IMR-90 (cell line): ENCODE data around the gene MMRN1.

Experiments used
- BHLHE40 ChIP-seq: fragments of 150-350 bp; IDR thresholded peaks from 2 replicates; pipeline ENCODE4 v1.6.1; 2016; ENCODE audit warnings: mild to moderate bottlenecking, low read depth, low read length
- CEBPB ChIP-seq: IDR thresholded peaks from 2 replicates; pipeline ENCODE4 v1.6.1; 2012; ENCODE audit warnings: low read depth, low read length, improper control_type of control experiment
- CHD1 ChIP-seq: IDR thresholded peaks from 2 replicates; pipeline ENCODE4 v1.6.1; 2012; ENCODE audit warnings: low read depth, low read length, improper control_type of control experiment
- CTCF ChIP-seq: conservative IDR thresholded peaks from 2 replicates; pipeline ENCODE4 v1.5.1; 2012; ENCODE audit warnings: mild to moderate bottlenecking, low read depth, low read length, improper control_type of control experiment
- ELK1 ChIP-seq: fragments of 150-350 bp; IDR thresholded peaks from 2 replicates; pipeline ENCODE4 v1.6.1; 2016; ENCODE audit warnings: low read depth, mild to moderate bottlenecking, low read length, moderate library complexity, borderline replicate concordance
- MXI1 ChIP-seq: IDR thresholded peaks from 2 replicates; pipeline ENCODE4 v1.6.1; 2012; ENCODE audit warnings: low read depth, mild to moderate bottlenecking, low read length, moderate library complexity, borderline replicate concordance
- NFE2L2 ChIP-seq: fragments of 150-350 bp; IDR thresholded peaks from 2 replicates; pipeline ENCODE4 v1.6.1; 2016; ENCODE audit warnings: low read depth, mild to moderate bottlenecking, low read length
- POLR2A ChIP-seq: IDR thresholded peaks from 2 replicates; pipeline ENCODE4 v1.6.1; 2012; ENCODE audit warnings: mild to moderate bottlenecking, low read depth, low read length
- RAD21 ChIP-seq: IDR thresholded peaks from 2 replicates; pipeline ENCODE4 v1.6.1; 2012; ENCODE audit warnings: low read length, improper control_type of control experiment
- RCOR1 ChIP-seq: IDR thresholded peaks from 2 replicates; pipeline ENCODE4 v1.6.1; 2012; ENCODE audit warnings: mild to moderate bottlenecking, low read length, improper control_type of control experiment; ENCODE audit not compliant: insufficient replicate concordance
- RFX5 ChIP-seq: IDR thresholded peaks from 2 replicates; pipeline ENCODE4 v1.8.0; 2012; ENCODE audit warnings: low read depth, mild to moderate bottlenecking, low read length, moderate library complexity
- SMC3 ChIP-seq: fragments of 150-350 bp; IDR thresholded peaks from 2 replicates; pipeline ENCODE4 v1.6.1; 2016; ENCODE audit warnings: low read depth, mild to moderate bottlenecking, antibody characterized with exemption, low read length, moderate library complexity
- USF2 ChIP-seq: fragments of 150-350 bp; IDR thresholded peaks from 2 replicates; pipeline ENCODE4 v1.6.1; 2017; ENCODE audit warnings: mild to moderate bottlenecking, antibody characterized with exemption, low read length, low read depth

GRCh38 chr4:89906777-89907521 is 12.3 kb downstream of the MMRN1 start:
- TF ChIP-seq SMC3 = no peak
- no peak for TF ChIP-seq CTCF
- no peak for TF ChIP-seq CEBPB
- TF ChIP-seq BHLHE40 = no peak
- no peak for TF ChIP-seq RAD21
- no peak for TF ChIP-seq POLR2A
- no peak for TF ChIP-seq MXI1
- no peak for TF ChIP-seq USF2
- no peak for TF ChIP-seq RFX5
- no peak for TF ChIP-seq CHD1
- TF ChIP-seq NFE2L2 = no peak
- no peak for TF ChIP-seq ELK1
- TF ChIP-seq RCOR1 = no peak
